HepG2 (cell line): ENCODE data around the gene RASL10B. TPM values are rescaled to one million over a fixed set of nuclear protein-coding genes. Genes with fewer than 3 reads are reported as not detected.

Experiments used
- ATAC-seq: fragments of 200-7000 bp; cut with Tn5 transposase; 3 replicates; pipeline ENCODE4 v1.9.1; 2020; ENCODE audit warnings: mild to moderate bottlenecking, moderate library complexity
- BruUV-seq: library from RNA; stranded (reverse); fragments of 400-500 nt; replicated peaks from 2 replicates; lab custom pipeline; 2021; lab: Mats Ljungman, UMichigan
- CTCF ChIA-PET: fragments of 300-600 bp; formaldehyde crosslinking; extraction: SDS; loops from one replicate; lab custom pipeline; 2021; ENCODE audit warnings: low total read pairs, inconsistent platforms, low intra/inter-chr PET ratio; lab: Yijun Ruan, JAX
- POLR2A ChIA-PET: fragments of 350-600 bp; sonication (Branson Sonifier 250); formaldehyde crosslinking; loops from one replicate; lab custom pipeline; 2020; ENCODE audit warnings: antibody characterized with exemption, inconsistent platforms; lab: Yijun Ruan, JAX
- DNase-seq: peaks from one replicate; pipeline ENCODE4 v3.0.0-alpha.2; 2015; ENCODE audit warnings: low spot score
- FAIRE-seq: peaks from 3 replicates; lab custom pipeline; 2011; peaks lifted over from hg19 to GRCh38; lab: Jason Lieb, UNC
- H2AFZ ChIP-seq: one replicate; pipeline ENCODE4 v1.6.1; 2011; ENCODE audit warnings: low read length, inconsistent platforms
- H3K27ac ChIP-seq: fragments of 300-600 bp; 3 replicates; pipeline ENCODE4 v1.8.0; 2011; ENCODE audit warnings: mixed run types, mild to moderate bottlenecking, mixed read lengths, low read length, inconsistent platforms; ENCODE audit not compliant: insufficient read depth; ENCODE audit errors: extremely low read length
- H3K27me3 ChIP-seq, 2 experiments: fragments of 200-600 bp in 1 of 2; 2 replicates in 1 of 2; 3 replicates in 1 of 2; pipeline versions ENCODE4 v1.6.0 to v1.8.0; 2011; ENCODE audit warnings: low read length in 2 of 2, mild to moderate bottlenecking in 2 of 2, moderate library complexity in 2 of 2, inconsistent platforms in 1 of 2; ENCODE audit not compliant: insufficient read depth in 2 of 2, control insufficient read depth in 1 of 2
- H3K36me3 ChIP-seq, 2 experiments: fragments of 200-600 bp in 1 of 2; replicated peaks in 1 of 2; 2 replicates in 1 of 2; 3 replicates in 1 of 2; pipeline versions ENCODE4 v1.5.1 to v1.8.0; 2011; ENCODE audit warnings: low read length in 2 of 2, inconsistent platforms in 1 of 2; ENCODE audit not compliant: insufficient read depth in 2 of 2, control insufficient read depth in 1 of 2
- H3K4me1 ChIP-seq: 2 replicates; pipeline ENCODE4 v1.5.1; 2012; ENCODE audit warnings: low read length, inconsistent platforms; ENCODE audit not compliant: insufficient read depth
- H3K4me2 ChIP-seq: 2 replicates; pipeline ENCODE4 v1.6.0; 2011; ENCODE audit warnings: low read depth, low read length, inconsistent platforms
- H3K4me3 ChIP-seq, 3 experiments: fragments of 200-600 bp in 1 of 3; sonication (generic), shearing (Covaris generic) in 1 of 3; replicated peaks in 1 of 3; 2 replicates each; pipeline ENCODE4 v1.5.1; 2011 to 2016; ENCODE audit warnings: low read length in 3 of 3, inconsistent platforms in 2 of 3, low read depth in 2 of 3, mild to moderate bottlenecking in 2 of 3, control low read depth in 1 of 3, mixed read lengths in 1 of 3; ENCODE audit not compliant: insufficient read depth in 1 of 3
- H3K79me2 ChIP-seq: one replicate; pipeline ENCODE4 v1.6.1; 2011; ENCODE audit warnings: low read length, inconsistent platforms; ENCODE audit not compliant: insufficient read depth
- H3K9ac ChIP-seq: 2 replicates; pipeline ENCODE4 v1.6.0; 2011; ENCODE audit warnings: mild to moderate bottlenecking, low read depth, low read length, inconsistent platforms; ENCODE audit not compliant: insufficient read depth
- H3K9me3 ChIP-seq: 2 replicates; pipeline ENCODE4 v1.5.1; 2012; ENCODE audit warnings: mild to moderate bottlenecking, low read length
- H4K20me1 ChIP-seq: 2 replicates; pipeline ENCODE4 v1.6.0; 2011; ENCODE audit warnings: inconsistent platforms, mild to moderate bottlenecking, low read length, moderate library complexity; ENCODE audit not compliant: insufficient read depth
- ATF7 ChIP-seq, 2 experiments: fragments of 450-650 bp in 1 of 2; sonication (generic) in 1 of 2; formaldehyde crosslinking in 1 of 2; IDR thresholded peaks; 2 replicates each; pipeline versions ENCODE4 v1.4.0 to v1.6.1; 2016 to 2020; ENCODE audit warnings: antibody characterized with exemption in 1 of 2, mild to moderate bottlenecking in 1 of 2, missing genetic modification reagents in 1 of 2
- GATAD2A ChIP-seq: IDR thresholded peaks from 2 replicates; pipeline ENCODE4 v1.6.1; 2016
- PHF8 ChIP-seq: sonication (generic); formaldehyde crosslinking; IDR thresholded peaks from 2 replicates; pipeline ENCODE4 v1.5.0; 2020; ENCODE audit warnings: missing genetic modification reagents
- TBX3 ChIP-seq: fragments of 450-650 bp; IDR thresholded peaks from 2 replicates; pipeline ENCODE4 v1.6.1; 2017; ENCODE audit warnings: antibody characterized with exemption, mild to moderate bottlenecking, inconsistent platforms, borderline replicate concordance
- ZNF276 ChIP-seq: sonication (generic); formaldehyde crosslinking; IDR thresholded peaks from 2 replicates; pipeline ENCODE4 v1.4.0; 2020; ENCODE audit warnings: mild to moderate bottlenecking, low read depth, missing genetic modification reagents
- ZNF326 ChIP-seq: sonication (generic); formaldehyde crosslinking; IDR thresholded peaks from 2 replicates; pipeline ENCODE4 v1.4.0; 2020; ENCODE audit warnings: missing genetic modification reagents, borderline replicate concordance
- ZNF790 ChIP-seq: sonication (generic); formaldehyde crosslinking; IDR thresholded peaks from 2 replicates; pipeline ENCODE4 v1.8.0; 2022; ENCODE audit warnings: missing genetic modification reagents, mild to moderate bottlenecking, borderline replicate concordance
- WGBS: methylation state at CpG from one replicate; pipeline ENCODE4 v1.1.6; 2017; ENCODE audit warnings: low lambda C conversion rate; 5-methylcytosine and 5-hydroxymethylcytosine counted together
- in situ Hi-C: cut with HindIII; loops from 2 replicates; pipeline ENCODE4 v1.10.0; 2017; ENCODE audit warnings: low pct_unique_long_range_greater_than_20kb; ENCODE audit not compliant: extremely low pct_ligation_motif_present
- intact Hi-C: fragments of 100-400 bp; cut with micrococcal nuclease; formaldehyde crosslinking; loops from one replicate; pipeline ENCODE4 v1.10.0; 2022; ENCODE audit not compliant: unreplicated experiment
- polyA plus RNA-seq, 8 experiments: library from polyadenylated mRNA; depleted of rRNA in 3 of 8; stranded (reverse) in 7 of 8; unstranded in 1 of 8; fragments of >200 nt; fragmentation: Illumina TruSeq in 4 of 8; extraction: Trizol in 4 of 8; gene quantifications; 2 replicates each; pipeline versions ENCODE4 v1.2.1 to v1.2.3, GENCODE V29; 2011 to 2016; ENCODE audit warnings: low read depth in 4 of 8, missing spikeins in 1 of 8, mixed read lengths in 1 of 8; ENCODE audit not compliant: insufficient read depth in 1 of 8
- total RNA-seq, 5 experiments: library from RNA; depleted of rRNA; stranded (reverse); fragments of >200 nt; fragmentation: Illumina TruSeq; extraction: Trizol; gene quantifications; 2 replicates each; pipeline ENCODE4 v1.2.3, GENCODE V29; 2016; ENCODE audit warnings: low read depth in 1 of 5

The RASL10B gene
- total and polyA plus RNA-seq, 2 of the 13 experiments (the other 11 are each of a cell fraction or from before 2014, with no cell fraction given), result 8.8 to 11.0 TPM

GRCh38 chr17:35786941-35787432 lies 55.5 kb downstream of the RASL10B start (continued):
- TF ChIP-seq ZNF326 (CRISPR knock-in tag) (no peak), PHF8 (CRISPR knock-in tag) (no peak), ZNF276 (no peak)

GRCh38 chr17:35788477-35789368 lies 57.3 kb downstream of the RASL10B start:
- Histone ChIP-seq H3K27me3 (peaks cover 3 to 57% of the 10 kb centered on the region in 2 experiments; a peak in 4 of 5 replicates), H3K4me2 (no peak overlapping the region), H3K9ac (no peak overlapping the region), H2AFZ (no peak overlapping the region), H3K9me3 (no peaks in the 10 kb centered on the region), H3K4me1 (peaks cover 7% of the 10 kb centered on the region), H3K79me2 (no peaks in the 10 kb centered on the region), H4K20me1 (no peaks in the 10 kb centered on the region), H3K27ac (no peak overlapping the region), H3K36me3 (no peaks in the 10 kb centered on the region), H3K4me3 (no peak overlapping the region)
- DNase-seq (no peak), FAIRE-seq (no peak), ATAC-seq (no peak)
- TF ChIP-seq ATF7 (IDR thresholded peaks at IDR 0.05), result peak; percentile 93
- no peak for TF ChIP-seq ATF7 (CRISPR knock-in tag; IDR thresholded peaks at IDR 0.05)
- no peak for TF ChIP-seq TBX3
- TF ChIP-seq GATAD2A (CRISPR knock-in tag), result no peak
- no peak for TF ChIP-seq ZNF790 (CRISPR knock-in tag)
- POLR2A ChIA-PET, result interaction anchor here (0.5 to 1.3 kb wide), 2 partner anchors 20 to 107 kb away, joined by 3 read pairs; partner anchors contain the start of gene TAF15
- intact Hi-C loops, result no loop called here
- in situ Hi-C loops, result no loop called here
- CTCF ChIA-PET, result no interaction called here
- no TSS peak for BruUV-seq
- WGBS, result 0% methylated on average over 2 of the region's 2 CpGs
